ENCODE results near the gene ANKS1A.

- TF ChIP-seq MXI1 (IDR thresholded peaks at IDR 0.05; ENCODE audit: borderline replicate concordance, low read depth, low read length) (no peak), CTCF (conservative IDR thresholded peaks at IDR 0.05; ENCODE audit: low read depth, low read length) (no peak), FOS (IDR thresholded peaks at IDR 0.05; ENCODE audit: low read depth, low read length) (no peak), SMC3 (IDR thresholded peaks at IDR 0.05; ENCODE audit: low read depth, low read length) (no peak), CHD1 (IDR thresholded peaks at IDR 0.05; ENCODE audit: low read depth, low read length) (no peak)
Observed at GRCh38 chr6:35049156-35049735, 160.2 kb downstream of the ANKS1A start.

Measured in IMR-90 (cell line).